ENCODE results near the gene ENTPD2.
A peak's percentile ranks its signal among the peaks of the same experiment; 100 is the strongest.
"Not testable (repeated sequence)": the region's sequence is repeated elsewhere in the genome, so short reads cannot be mapped to it uniquely, and the experiment has no call there.

ENTPD2 gene

GRCh38 chr9:137065336-137065967 is 11.6 kb upstream of the ENTPD2 start:
- no peak for TF ChIP-seq ZFX (IDR thresholded peaks at IDR 0.05)
- no peak for TF ChIP-seq CTCF (conservative IDR thresholded peaks at IDR 0.05)
- no peak overlapping the region for H3K27ac ChIP-seq

- no peak overlapping the region for H3K27ac ChIP-seq
- TF ChIP-seq CTCF (conservative IDR thresholded peaks at IDR 0.05), result no peak
- TF ChIP-seq ZFX (IDR thresholded peaks at IDR 0.05), result no peak
Measured at GRCh38 chr9:137064880-137065164, 11.0 kb upstream of the ENTPD2 start.

DNA sequence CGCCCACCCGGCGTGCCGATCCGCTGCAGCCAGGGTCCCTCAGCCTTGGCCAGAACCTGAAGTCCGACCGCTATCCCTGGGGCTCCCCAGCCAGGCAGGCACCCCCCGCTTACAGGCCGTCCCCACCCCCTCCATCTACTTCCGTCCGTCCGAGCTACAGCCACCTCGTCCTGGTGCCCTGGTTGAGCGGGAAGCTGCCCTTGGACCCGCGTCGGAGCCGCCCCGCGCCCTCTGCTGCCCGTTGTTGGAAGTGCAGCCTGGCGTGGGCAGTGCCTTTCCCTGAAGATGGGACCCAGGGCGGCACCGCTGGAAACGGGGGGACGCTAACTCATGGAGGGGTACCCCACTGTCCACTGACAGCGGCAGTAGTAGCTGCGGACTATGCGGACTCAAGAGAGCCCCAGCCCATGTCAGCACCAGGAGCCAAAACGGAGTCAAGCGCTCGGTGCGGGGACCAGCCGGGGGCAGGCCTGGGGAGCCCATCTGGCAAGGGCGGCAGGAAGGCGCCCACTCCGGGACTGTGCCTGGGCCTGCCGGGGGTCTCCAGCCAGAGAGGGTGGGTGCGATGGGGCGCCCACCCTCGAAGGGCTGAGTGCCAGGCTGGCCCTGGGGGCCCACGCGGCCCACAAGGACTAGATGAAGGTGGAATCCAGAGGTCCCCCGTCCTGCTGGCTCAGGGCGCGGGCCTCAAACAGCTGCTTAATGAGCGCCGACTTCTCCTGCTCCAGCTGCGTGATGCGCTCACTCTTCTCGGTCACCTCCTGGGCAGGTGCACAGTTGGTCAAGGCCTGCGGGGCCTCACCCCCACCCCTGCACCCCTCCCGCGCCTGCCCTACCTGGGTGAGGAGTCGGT is 10.4 kb upstream of the ENTPD2 start:
- peak; percentile 97 for TF ChIP-seq CTCF (conservative IDR thresholded peaks at IDR 0.05)
- no peak for TF ChIP-seq ZFX (IDR thresholded peaks at IDR 0.05)
- peak overlapping the region; percentile 2; the same call in 1 of the 2 replicates for H3K27ac ChIP-seq

- no peak for TF ChIP-seq CTCF (conservative IDR thresholded peaks at IDR 0.05)
- no peak for TF ChIP-seq ZFX (IDR thresholded peaks at IDR 0.05)
- H3K27ac ChIP-seq, result peak overlapping the region; percentile 2; the same call in 1 of the 2 replicates
Measured at GRCh38 chr9:137063311-137064026, 9.6 kb upstream of the ENTPD2 start.

GRCh38 chr9:137062798-137063197 is 8.9 kb upstream of the ENTPD2 start:
- H3K27ac ChIP-seq, result not testable (repeated sequence)

DNA sequence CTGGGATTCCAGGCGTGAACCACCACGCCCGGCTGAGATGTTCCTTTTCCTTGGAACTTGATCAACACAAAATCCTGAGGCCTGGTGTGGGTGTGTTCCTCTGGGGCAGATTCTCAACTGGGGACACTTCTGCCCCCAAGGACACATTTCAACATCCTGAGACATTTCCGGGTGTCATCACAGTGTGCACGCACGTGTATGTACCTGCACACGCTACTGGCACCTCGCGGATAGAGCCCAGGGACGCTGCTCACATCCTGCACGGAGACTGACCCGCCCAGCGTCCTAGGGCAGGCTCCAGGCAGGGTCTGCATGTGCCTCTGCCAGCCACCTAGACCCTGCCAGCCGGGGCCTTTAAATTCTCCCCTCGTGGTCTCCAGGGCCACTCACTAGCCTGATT is 8.5 kb upstream of the ENTPD2 start:
- no peak for TF ChIP-seq ZFX (IDR thresholded peaks at IDR 0.05)
- no peak for TF ChIP-seq CTCF (conservative IDR thresholded peaks at IDR 0.05)
- H3K27ac ChIP-seq, result no peak overlapping the region

DNA sequence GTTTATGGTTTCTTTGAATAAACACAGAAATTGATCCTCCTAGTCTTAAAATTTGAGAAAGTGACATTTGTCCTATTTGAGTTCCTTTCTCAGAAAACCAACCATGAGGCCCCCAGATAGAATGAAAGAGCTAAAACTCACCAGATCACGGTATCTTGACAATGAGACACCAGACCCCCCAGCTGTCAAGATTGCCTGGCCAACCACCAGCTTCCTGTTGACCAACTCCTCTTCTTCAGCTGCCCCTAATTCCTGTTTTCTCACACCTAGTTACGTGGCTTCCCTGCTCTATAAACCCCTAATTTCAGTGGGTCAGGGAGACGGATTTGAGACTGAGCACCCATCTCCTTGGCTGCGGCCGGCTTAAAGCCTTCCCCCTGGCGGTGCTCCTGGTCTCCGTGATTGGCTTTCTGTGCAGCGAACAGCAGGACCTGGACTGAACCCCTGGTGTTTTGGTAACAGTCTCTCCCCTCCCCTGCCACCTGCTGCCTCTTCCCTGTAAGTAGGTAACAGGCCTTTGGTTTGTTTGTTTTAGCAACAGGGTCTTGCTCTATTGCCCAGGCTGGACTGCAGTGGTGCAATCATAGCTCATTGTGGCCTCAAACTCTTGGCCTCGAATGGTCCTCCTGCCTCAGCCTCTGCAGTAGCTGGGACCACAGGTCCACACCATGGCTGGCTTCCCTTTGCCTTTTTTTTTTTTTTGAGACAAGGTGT is 4.8 kb upstream of the ENTPD2 start:
- H3K27ac ChIP-seq, result peak overlapping the region; percentile 63; the same call in 1 of the 2 replicates
- TF ChIP-seq CTCF (conservative IDR thresholded peaks at IDR 0.05), result no peak
- TF ChIP-seq ZFX (IDR thresholded peaks at IDR 0.05), result no peak
